WTC11 (cell line): ENCODE data around the gene IST1. TPM values are rescaled to one million over a fixed set of nuclear protein-coding genes. Genes with fewer than 3 reads are reported as not detected.

ENCODE experiments used
- ATAC-seq: fragments of 200-7000 bp; cut with Tn5 transposase; 2 replicates; pipeline ENCODE4 v1.10.0; 2021; ENCODE audit warnings: mild to moderate bottlenecking, moderate library complexity
- CTCF ChIA-PET: fragments of 300-600 bp; sonication (Branson Sonifier 250); formaldehyde crosslinking; loops from one replicate; lab custom pipeline; 2021; ENCODE audit warnings: antibody characterized with exemption; lab: Charles Lee
- POLR2A ChIA-PET: fragments of 350-600 bp; sonication (Branson Sonifier 250); formaldehyde crosslinking; loops from one replicate; lab custom pipeline; 2021; ENCODE audit warnings: antibody characterized with exemption; lab: Charles Lee
- DNase-seq: peaks from one replicate; pipeline ENCODE4 v3.0.0; 2021; ENCODE audit warnings: low spot score
- H3K27ac Mint-ChIP-seq: 2 replicates; pipeline ENCODE4 v1.8.0; 2021; ENCODE audit warnings: mixed read lengths
- H3K27me3 Mint-ChIP-seq: 2 replicates; pipeline ENCODE4 v1.8.0; 2021; ENCODE audit warnings: low read depth, mild to moderate bottlenecking, moderate library complexity, mixed read lengths
- H3K36me3 Mint-ChIP-seq: 2 replicates; pipeline ENCODE4 v1.8.0; 2021; ENCODE audit warnings: mixed read lengths
- H3K4me1 Mint-ChIP-seq: 2 replicates; pipeline ENCODE4 v1.8.0; 2022; ENCODE audit warnings: mixed read lengths
- H3K4me3 Mint-ChIP-seq: 2 replicates; pipeline ENCODE4 v1.8.0; 2021; ENCODE audit warnings: mild to moderate bottlenecking, moderate library complexity, mixed read lengths
- H3K9me3 Mint-ChIP-seq: 2 replicates; pipeline ENCODE4 v1.8.0; 2021; ENCODE audit warnings: mixed read lengths
- ARID4B ChIP-seq: sonication (generic); formaldehyde crosslinking; IDR thresholded peaks from 2 replicates; pipeline ENCODE4 v1.8.0; 2023; ENCODE audit warnings: missing genetic modification reagents, mild to moderate bottlenecking, borderline replicate concordance
- CTCF ChIP-seq: fragments of 200-600 bp; IDR thresholded peaks from 2 replicates; pipeline ENCODE4 v1.8.0; 2022; ENCODE audit warnings: antibody characterized with exemption
- ESRRA ChIP-seq: sonication (generic); formaldehyde crosslinking; IDR thresholded peaks from 2 replicates; pipeline ENCODE4 v1.8.1; 2022; ENCODE audit warnings: mild to moderate bottlenecking, missing genetic modification reagents, borderline replicate concordance
- ETV6 ChIP-seq: sonication (generic); formaldehyde crosslinking; IDR thresholded peaks from 2 replicates; pipeline ENCODE4 v1.8.1; 2022; ENCODE audit warnings: mild to moderate bottlenecking, missing genetic modification reagents
- GABPB1 ChIP-seq: sonication (generic); formaldehyde crosslinking; IDR thresholded peaks from 2 replicates; pipeline ENCODE4 v1.8.1; 2023; ENCODE audit warnings: mild to moderate bottlenecking, missing genetic modification reagents
- IRF2 ChIP-seq: sonication (generic); formaldehyde crosslinking; IDR thresholded peaks from 2 replicates; pipeline ENCODE4 v1.8.0; 2022; ENCODE audit warnings: low read depth, missing genetic modification reagents, borderline replicate concordance
- KAT7 ChIP-seq: sonication (generic); formaldehyde crosslinking; IDR thresholded peaks from 2 replicates; pipeline ENCODE4 v1.8.1; 2023; ENCODE audit warnings: missing genetic modification reagents, mild to moderate bottlenecking, borderline replicate concordance
- MYBL2 ChIP-seq: sonication (generic); formaldehyde crosslinking; IDR thresholded peaks from 2 replicates; pipeline ENCODE4 v1.8.1; 2023; ENCODE audit warnings: mild to moderate bottlenecking, moderate library complexity, missing genetic modification reagents
- NFE2L1 ChIP-seq: sonication (generic); formaldehyde crosslinking; IDR thresholded peaks from 2 replicates; pipeline ENCODE4 v1.8.1; 2023; ENCODE audit warnings: missing genetic modification reagents
- RELA ChIP-seq: sonication (generic); formaldehyde crosslinking; IDR thresholded peaks from 2 replicates; pipeline ENCODE4 v1.8.1; 2022; ENCODE audit warnings: missing genetic modification reagents, mild to moderate bottlenecking, borderline replicate concordance
- SOX15 ChIP-seq: fragments of 250-450 bp; sonication (Bioruptor Pico); IDR thresholded peaks from 2 replicates; pipeline ENCODE4 v1.9.0; 2021; ENCODE audit warnings: mild to moderate bottlenecking
- TCF7 ChIP-seq: sonication (generic); formaldehyde crosslinking; IDR thresholded peaks from 2 replicates; pipeline ENCODE4 v1.8.0; 2022; ENCODE audit warnings: mild to moderate bottlenecking, low read depth, missing genetic modification reagents, moderate library complexity
- TEAD1 ChIP-seq: sonication (generic); formaldehyde crosslinking; IDR thresholded peaks from 2 replicates; pipeline ENCODE4 v1.8.0; 2022; ENCODE audit warnings: mild to moderate bottlenecking, missing genetic modification reagents
- USF1 ChIP-seq: sonication (generic); formaldehyde crosslinking; IDR thresholded peaks from 2 replicates; pipeline ENCODE4 v1.8.0; 2022; ENCODE audit warnings: mild to moderate bottlenecking, missing genetic modification reagents
- ZNF232 ChIP-seq: sonication (generic); formaldehyde crosslinking; IDR thresholded peaks from 2 replicates; pipeline ENCODE4 v1.8.0; 2022; ENCODE audit warnings: mild to moderate bottlenecking, missing genetic modification reagents
- ZNF281 ChIP-seq: sonication (generic); formaldehyde crosslinking; IDR thresholded peaks from 2 replicates; pipeline ENCODE4 v1.8.0; 2023; ENCODE audit warnings: mild to moderate bottlenecking, missing genetic modification reagents
- ZNF532 ChIP-seq: fragments of 250-450 bp; sonication (Bioruptor Pico); IDR thresholded peaks from 2 replicates; pipeline ENCODE4 v1.9.0; 2021; ENCODE audit warnings: mild to moderate bottlenecking, borderline replicate concordance
- total RNA-seq: library from RNA; stranded (reverse); gene quantifications from 3 replicates; pipeline ENCODE4 v1.2.3, GENCODE V29; 2021

The IST1 gene
- total RNA-seq, 1 experiment from 2014 or later: 272 TPM

- TF ChIP-seq ZNF281 (CRISPR knock-in tag) (no peak), SOX15 (CRISPR knock-in tag) (no peak), ZNF232 (CRISPR knock-in tag) (no peak), TCF7 (CRISPR knock-in tag) (no peak)
These were observed 38.8 kb downstream of the IST1 start (continued) for GRCh38 chr16:71933913-71934695.

- Mint-ChIP-seq H3K9me3 (no peaks in the 10 kb centered on the region), H3K4me3 (no peak overlapping the region), H3K4me1 (peaks cover 9% of the 10 kb centered on the region), H3K27ac (no peak overlapping the region), H3K36me3 (no peaks in the 10 kb centered on the region; the same call in 1 of the 2 replicates), H3K27me3 (peaks cover 3% of the 10 kb centered on the region; the same call in 1 of the 2 replicates)
- POLR2A ChIA-PET: no interaction called here
- DNase-seq (peak; percentile 13), ATAC-seq (peak; percentile 53)
- CTCF ChIA-PET: interaction anchor here (1.3 to 4.5 kb wide), 2 partner anchors 23 to 55 kb away, joined by 3 to 27 read pairs; no protein-coding TSS in a partner anchor
- no peak for TF ChIP-seq CTCF
- TF ChIP-seq TEAD1 (CRISPR knock-in tag): no peak
- TF ChIP-seq IRF2: no peak
- TF ChIP-seq NFE2L1 (CRISPR knock-in tag): no peak
- no peak for TF ChIP-seq USF1 (CRISPR knock-in tag)
- TF ChIP-seq ETV6 (CRISPR knock-in tag): no peak
- TF ChIP-seq KAT7: no peak
- no peak for TF ChIP-seq ARID4B (CRISPR knock-in tag)
- TF ChIP-seq GABPB1 (CRISPR knock-in tag): no peak
- no peak for TF ChIP-seq ZNF281 (CRISPR knock-in tag)
- TF ChIP-seq ESRRA (CRISPR knock-in tag): no peak
- TF ChIP-seq ZNF532 (CRISPR knock-in tag): no peak
- TF ChIP-seq RELA (CRISPR knock-in tag): no peak
- TF ChIP-seq MYBL2 (CRISPR knock-in tag): no peak
These were observed 42.7 kb downstream of the IST1 start for GRCh38 chr16:71937868-71938510.
